Colonic mucosa (tissue), 4 donors: ENCODE data around the gene PRR14L. TPM values are rescaled to one million over a fixed set of nuclear protein-coding genes. Genes with fewer than 3 reads are reported as not detected.
A peak's percentile ranks its signal among the peaks of the same experiment; 100 is the strongest.
"Not testable (repeated sequence)": the region's sequence is repeated elsewhere in the genome, so short reads cannot be mapped to it uniquely, and the experiment has no call there.

Experiments
- DNase-seq: peaks from one replicate; pipeline ENCODE4 v3.0.0-alpha.2; 2020
- H3K27ac ChIP-seq: fragments of 200-600 bp; one replicate; pipeline ENCODE4 v1.8.0; 2021
- H3K27me3 ChIP-seq: fragments of 200-600 bp; one replicate; pipeline ENCODE4 v1.8.0; 2021
- H3K36me3 ChIP-seq: fragments of 200-600 bp; one replicate; pipeline ENCODE4 v1.8.0; 2021
- H3K4me1 ChIP-seq: fragments of 200-600 bp; one replicate; pipeline ENCODE4 v1.8.0; 2021; ENCODE audit warnings: mild to moderate bottlenecking
- H3K4me3 ChIP-seq: fragments of 200-600 bp; one replicate; pipeline ENCODE4 v1.8.0; 2021
- H3K9ac ChIP-seq, 2 donors: one replicate each; pipeline ENCODE4 v1.7.0; 2013; ENCODE audit warnings: control low read depth in 2 of 2, low read depth in 2 of 2, low read length in 2 of 2
- H3K9me3 ChIP-seq: fragments of 200-600 bp; one replicate; pipeline ENCODE4 v1.8.0; 2021
- CTCF ChIP-seq: fragments of 200-600 bp; IDR thresholded peaks from one replicate; pipeline ENCODE4 v1.8.0; 2022; ENCODE audit warnings: antibody characterized with exemption, mild to moderate bottlenecking
- intact Hi-C: fragments of 100-400 bp; cut with DNase I; formaldehyde crosslinking; loops from one replicate; pipeline ENCODE4 v1.14.1; 2022
- total RNA-seq, 2 donors: library from RNA; stranded (reverse); fragmentation: NEBNext Ultra II Directional in 1 of 2; extraction: Animal tissue kit (Norgen Biotek cat#: 25700) in 1 of 2; gene quantifications; one replicate each; pipeline ENCODE4 v1.2.1, GENCODE V29; 2021
- donor health status: healthy.
- donor health status: DM: no; HTN: no; CAD: no.
- donor health status: DM: no; HTN: no; CAD: no.

Gene PRR14L
- total RNA-seq, 2 donors from 2014 or later, result 58.2 to 74.6 TPM

- intact Hi-C loops, result loop anchor here (5.0 kb wide), 1 partner anchor 64 kb away; no protein-coding TSS in a partner anchor
- no peak for DNase-seq
Observed at GRCh38 chr22:31678748-31679147, 71.2 kb downstream of the PRR14L start.

GRCh38 chr22:31676700-31677099 lies 73.2 kb downstream of the PRR14L start:
- no peaks in the 10 kb centered on the region for H3K9me3 ChIP-seq
- peak overlapping the region; percentile 58 for H3K27ac ChIP-seq
- no peaks in the 10 kb centered on the region for H3K36me3 ChIP-seq
- DNase-seq, result peak; percentile 98
- H3K4me3 ChIP-seq, result peak overlapping the region; percentile 30
- TF ChIP-seq CTCF, result no peak
- intact Hi-C loops, result loop anchor here (5.0 kb wide), 1 partner anchor 66 kb away; no protein-coding TSS in a partner anchor
- H3K27me3 ChIP-seq, result no peaks in the 10 kb centered on the region
- no peaks in the 10 kb centered on the region for H3K4me1 ChIP-seq
- H3K9ac ChIP-seq, result peak overlapping the region in 1 of 2 donors; percentile 58

More at GRCh38 chr22:31678748-31679147, 71.2 kb downstream of the PRR14L start:
- no peak overlapping the region for H3K4me3 ChIP-seq
- no peaks in the 10 kb centered on the region for H3K27me3 ChIP-seq
- H3K9me3 ChIP-seq, result no peaks in the 10 kb centered on the region
- H3K4me1 ChIP-seq, result no peaks in the 10 kb centered on the region
- TF ChIP-seq CTCF, result no peak
- no peaks in the 10 kb centered on the region for H3K36me3 ChIP-seq
- H3K9ac ChIP-seq, result no peak overlapping the region
- H3K27ac ChIP-seq, result no peak overlapping the region

GRCh38 chr22:31674219-31674618 lies 75.7 kb downstream of the PRR14L start:
- H3K27me3 ChIP-seq, H3K4me1 ChIP-seq, H3K9me3 ChIP-seq, H3K4me3 ChIP-seq, DNase-seq, H3K9ac ChIP-seq, H3K36me3 ChIP-seq, H3K27ac ChIP-seq, intact Hi-C loops: not testable (repeated sequence)

- H3K4me3 ChIP-seq, result not testable (repeated sequence)
Observed at GRCh38 chr22:31668849-31669248, 81.1 kb downstream of the PRR14L start.

GRCh38 chr22:31662668-31663037 lies 87.3 kb downstream of the PRR14L start:
- H3K9ac ChIP-seq, result peak overlapping the region in 1 of 2 donors; percentile 72
- peak; percentile 34 for DNase-seq
- H3K36me3 ChIP-seq, result no peaks in the 10 kb centered on the region
- peak overlapping the region; percentile 82 for H3K4me3 ChIP-seq
- intact Hi-C loops, result loop anchor here (10.0 kb wide), 1 partner anchor 282 kb away; the partner anchor contains the start of gene YWHAH
- H3K27ac ChIP-seq, result peak overlapping the region; percentile 64
- peaks cover 8% of the 10 kb centered on the region for H3K4me1 ChIP-seq
- TF ChIP-seq CTCF, result no peak
- H3K27me3 ChIP-seq, result no peaks in the 10 kb centered on the region
- H3K9me3 ChIP-seq, result no peaks in the 10 kb centered on the region

More at GRCh38 chr22:31668849-31669248, 81.1 kb downstream of the PRR14L start:
- not testable (repeated sequence) for H3K27me3 ChIP-seq, DNase-seq, H3K27ac ChIP-seq, H3K9ac ChIP-seq, H3K4me1 ChIP-seq, H3K36me3 ChIP-seq, H3K9me3 ChIP-seq
- intact Hi-C loops, result loop anchor here (10.0 kb wide), 1 partner anchor 276 kb away; the partner anchor contains the start of gene YWHAH

- intact Hi-C loops, result loop anchor here (10.0 kb wide), 1 partner anchor 283 kb away; the partner anchor contains the start of gene YWHAH
- DNase-seq, result peak; percentile 98
- H3K36me3 ChIP-seq, result no peaks in the 10 kb centered on the region
- no peaks in the 10 kb centered on the region for H3K9me3 ChIP-seq
- H3K27me3 ChIP-seq, result no peaks in the 10 kb centered on the region
- peaks cover 8% of the 10 kb centered on the region for H3K4me1 ChIP-seq
- H3K9ac ChIP-seq, result peak within 1 kb of the TSS; percentile 63 to 72
- H3K27ac ChIP-seq, result peak within 1 kb of the TSS; percentile 64
- H3K4me3 ChIP-seq, result peak within 1 kb of the TSS; percentile 82
- TF ChIP-seq CTCF, result no peak
Observed at GRCh38 chr22:31661851-31662667, 87.9 kb downstream of the PRR14L start, which contains the start of gene PISD. Gene PISD (minus strand): TSS chr22:31662215. CDS start chr22:31662208, 7 bp downstream.

GRCh38 chr22:31660860-31661341 lies 89.0 kb downstream of the PRR14L start:
- H3K4me1 ChIP-seq, H3K9me3 ChIP-seq, H3K27me3 ChIP-seq, H3K36me3 ChIP-seq: not testable (repeated sequence)
- peak; percentile 35 for DNase-seq
- H3K27ac ChIP-seq, result peak overlapping the region; percentile 64
- peak overlapping the region; percentile 63 to 72 for H3K9ac ChIP-seq
- intact Hi-C loops, result loop anchor here (10.0 kb wide), 1 partner anchor 284 kb away; the partner anchor contains the start of gene YWHAH
- peak overlapping the region; percentile 82 for H3K4me3 ChIP-seq
